Stomach (tissue), 4 donors: Measurements from ENCODE around the gene STK39.
"Not testable (repeated sequence)": the region's sequence is repeated elsewhere in the genome, so short reads cannot be mapped to it uniquely, and the experiment has no call there.

Experiments used
- POLR2A ChIP-seq, 4 donors: fragments of 450-650 bp; IDR thresholded peaks; one replicate each; pipeline ENCODE4 v1.6.1; 2016; ENCODE audit warnings: antibody characterized with exemption in 4 of 4, control low read depth in 2 of 4, mild to moderate bottlenecking in 1 of 4, moderate library complexity in 1 of 4
- TF ChIP-seq, protein P1 (sequence below), 7 experiments: fragments of 450-650 bp in 4 of 7; fragments of 200-600 bp in 3 of 7; sonication (generic) in 3 of 7; IDR thresholded peaks; one replicate each; pipeline ENCODE4 v1.5.1; 2016 to 2019; ENCODE audit warnings: antibody characterized with exemption in 7 of 7, control low read depth in 2 of 7, mild to moderate bottlenecking in 1 of 7

DNA sequence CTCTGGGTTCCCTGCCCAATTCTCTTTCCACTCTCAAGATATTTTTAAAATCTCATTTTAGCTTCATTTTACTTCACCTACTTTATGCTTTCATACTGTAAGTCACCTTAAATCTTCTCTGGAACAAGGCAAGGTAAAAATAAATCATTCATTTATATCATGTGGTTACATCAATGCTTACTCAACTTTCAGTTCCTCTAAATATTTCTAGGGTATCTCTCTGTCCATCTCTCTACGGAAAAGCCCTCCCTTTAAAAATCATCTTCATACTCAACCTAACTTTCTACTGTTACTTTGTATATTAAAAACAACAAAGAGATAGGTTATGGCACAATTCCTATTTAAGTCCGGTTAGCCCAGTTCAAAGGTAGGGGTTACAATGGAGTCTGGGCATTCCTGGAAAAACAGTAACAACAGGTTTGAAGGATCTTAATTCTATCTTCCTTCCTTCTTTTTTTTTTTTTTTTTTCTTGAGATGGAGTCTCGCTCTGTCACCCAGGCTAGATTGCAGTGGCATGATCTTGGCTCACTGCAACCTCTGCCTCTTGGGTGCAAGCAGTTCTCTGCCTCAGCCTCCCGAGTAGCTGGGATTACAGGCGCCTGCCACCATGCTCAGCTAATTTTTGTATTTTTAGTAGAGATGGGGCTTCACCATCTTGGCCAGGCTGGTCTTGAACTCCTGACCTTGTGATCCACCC lies 205.1 kb downstream of the STK39 start:
- TF ChIP-seq POLR2A (IDR thresholded peaks at IDR 0.05), result not testable (repeated sequence)
- TF ChIP-seq, protein P1, sequence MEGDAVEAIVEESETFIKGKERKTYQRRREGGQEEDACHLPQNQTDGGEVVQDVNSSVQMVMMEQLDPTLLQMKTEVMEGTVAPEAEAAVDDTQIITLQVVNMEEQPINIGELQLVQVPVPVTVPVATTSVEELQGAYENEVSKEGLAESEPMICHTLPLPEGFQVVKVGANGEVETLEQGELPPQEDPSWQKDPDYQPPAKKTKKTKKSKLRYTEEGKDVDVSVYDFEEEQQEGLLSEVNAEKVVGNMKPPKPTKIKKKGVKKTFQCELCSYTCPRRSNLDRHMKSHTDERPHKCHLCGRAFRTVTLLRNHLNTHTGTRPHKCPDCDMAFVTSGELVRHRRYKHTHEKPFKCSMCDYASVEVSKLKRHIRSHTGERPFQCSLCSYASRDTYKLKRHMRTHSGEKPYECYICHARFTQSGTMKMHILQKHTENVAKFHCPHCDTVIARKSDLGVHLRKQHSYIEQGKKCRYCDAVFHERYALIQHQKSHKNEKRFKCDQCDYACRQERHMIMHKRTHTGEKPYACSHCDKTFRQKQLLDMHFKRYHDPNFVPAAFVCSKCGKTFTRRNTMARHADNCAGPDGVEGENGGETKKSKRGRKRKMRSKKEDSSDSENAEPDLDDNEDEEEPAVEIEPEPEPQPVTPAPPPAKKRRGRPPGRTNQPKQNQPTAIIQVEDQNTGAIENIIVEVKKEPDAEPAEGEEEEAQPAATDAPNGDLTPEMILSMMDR (IDR thresholded peaks at IDR 0.05), result not testable (repeated sequence)
